ENCODE data around the gene EP400. TPM values are rescaled to one million over a fixed set of nuclear protein-coding genes. Genes with fewer than 3 reads are reported as not detected.

Gene EP400
- polyA plus RNA-seq, 1 donor from 2014 or later = 11.1 TPM

- Mint-ChIP-seq H3K4me3 (peak overlapping the region; percentile 65 to 86 (median 76)), H3K27ac (peak overlapping the region; percentile 63 to 87 (median 65)), H3K9me3 (no peaks in the 10 kb centered on the region), H3K4me1 (peaks cover 25 to 42% (median 33%) of the 10 kb centered on the region in 3 donors), H3K27me3 (no peaks in the 10 kb centered on the region), H3K36me3 (peaks cover 11% of the 10 kb centered on the region)
Measured at GRCh38 chr12:132065609-132066344, 116.0 kb downstream of the EP400 start.

GRCh38 chr12:132066345-132066685 is 116.6 kb downstream of the EP400 start:
- Mint-ChIP-seq H3K36me3 (peaks cover 8% of the 10 kb centered on the region), H3K4me3 (peak overlapping the region; percentile 65 to 86 (median 76)), H3K4me1 (peaks cover 30 to 48% (median 37%) of the 10 kb centered on the region in 3 donors), H3K27me3 (no peaks in the 10 kb centered on the region), H3K27ac (peak overlapping the region; percentile 60 to 87 (median 65)), H3K9me3 (no peaks in the 10 kb centered on the region)

- Mint-ChIP-seq H3K27ac (peak overlapping the region; percentile 60 to 87 (median 65)), H3K9me3 (no peaks in the 10 kb centered on the region), H3K27me3 (no peaks in the 10 kb centered on the region), H3K4me3 (peak overlapping the region in 3 of 4 donors; percentile 65 to 86 (median 70)), H3K36me3 (peaks cover 8% of the 10 kb centered on the region), H3K4me1 (peaks cover 32 to 52% (median 41%) of the 10 kb centered on the region in 3 donors)
Measured at GRCh38 chr12:132066749-132067148, 117.0 kb downstream of the EP400 start.

GRCh38 chr12:132067182-132067581 is 117.4 kb downstream of the EP400 start:
- no peaks in the 10 kb centered on the region for H3K9me3 Mint-ChIP-seq
- no peaks in the 10 kb centered on the region for H3K27me3 Mint-ChIP-seq
- H3K27ac Mint-ChIP-seq = peak overlapping the region in 2 of 3 donors; percentile 65 to 76
- H3K4me3 Mint-ChIP-seq = peak overlapping the region in 1 of 4 donors; percentile 53
- peaks cover 34 to 56% (median 43%) of the 10 kb centered on the region in 3 donors for H3K4me1 Mint-ChIP-seq
- peaks cover 8% of the 10 kb centered on the region for H3K36me3 Mint-ChIP-seq

- no peak overlapping the region for H3K27ac Mint-ChIP-seq
- peaks cover 3% of the 10 kb centered on the region for H3K36me3 Mint-ChIP-seq
- no peak overlapping the region for H3K4me3 Mint-ChIP-seq
- H3K27me3 Mint-ChIP-seq = no peaks in the 10 kb centered on the region
- no peaks in the 10 kb centered on the region for H3K9me3 Mint-ChIP-seq
- H3K4me1 Mint-ChIP-seq = peaks cover 42 to 65% (median 52%) of the 10 kb centered on the region in 3 donors
Measured at GRCh38 chr12:132068250-132068649, 118.5 kb downstream of the EP400 start.

- Mint-ChIP-seq H3K4me1 (peaks cover 42 to 66% (median 58%) of the 10 kb centered on the region in 3 donors), H3K9me3 (no peaks in the 10 kb centered on the region)
Measured at GRCh38 chr12:132069336-132069985, 119.7 kb downstream of the EP400 start.

GRCh38 chr12:132070298-132070697 is 120.6 kb downstream of the EP400 start:
- H3K9me3 Mint-ChIP-seq = no peaks in the 10 kb centered on the region
- peaks cover 38 to 65% (median 53%) of the 10 kb centered on the region in 3 donors for H3K4me1 Mint-ChIP-seq
- H3K27me3 Mint-ChIP-seq = no peaks in the 10 kb centered on the region
- peak overlapping the region; percentile 74 to 95 (median 91) for H3K27ac Mint-ChIP-seq
- peak overlapping the region; percentile 82 to 94 (median 88) for H3K4me3 Mint-ChIP-seq
- peaks cover 3% of the 10 kb centered on the region for H3K36me3 Mint-ChIP-seq

More at GRCh38 chr12:132069336-132069985, 119.7 kb downstream of the EP400 start:
- Mint-ChIP-seq H3K4me3 (peak overlapping the region in 2 of 4 donors; percentile 29 to 92), H3K36me3 (peaks cover 3% of the 10 kb centered on the region), H3K27ac (peak overlapping the region in 2 of 3 donors; percentile 71 to 95), H3K27me3 (no peaks in the 10 kb centered on the region)

GRCh38 chr12:132071040-132071810 is 121.5 kb downstream of the EP400 start:
- Mint-ChIP-seq H3K4me3 (peak overlapping the region; percentile 82 to 94 (median 88)), H3K27me3 (no peaks in the 10 kb centered on the region), H3K4me1 (peaks cover 29 to 56% (median 47%) of the 10 kb centered on the region in 3 donors)

GRCh38 chr12:132071830-132072384 is 122.2 kb downstream of the EP400 start:
- Mint-ChIP-seq H3K27ac (peak overlapping the region; percentile 77 to 91 (median 82)), H3K9me3 (no peaks in the 10 kb centered on the region), H3K36me3 (peaks cover 6% of the 10 kb centered on the region), H3K4me1 (peaks cover 26 to 50% (median 43%) of the 10 kb centered on the region in 3 donors), H3K4me3 (peak overlapping the region; percentile 82 to 94 (median 88)), H3K27me3 (no peaks in the 10 kb centered on the region)

More at GRCh38 chr12:132071040-132071810, 121.5 kb downstream of the EP400 start:
- H3K9me3 Mint-ChIP-seq = no peaks in the 10 kb centered on the region
- peak overlapping the region; percentile 74 to 91 (median 82) for H3K27ac Mint-ChIP-seq
- peaks cover 6% of the 10 kb centered on the region for H3K36me3 Mint-ChIP-seq

- peak overlapping the region in 2 of 3 donors; percentile 84 for H3K27ac Mint-ChIP-seq
- peaks cover 5% of the 10 kb centered on the region for H3K36me3 Mint-ChIP-seq
- peak overlapping the region in 3 of 4 donors; percentile 17 to 77 (median 21) for H3K4me3 Mint-ChIP-seq
Measured at GRCh38 chr12:132074216-132074615, 124.5 kb downstream of the EP400 start.

GRCh38 chr12:132075026-132075713 is 125.4 kb downstream of the EP400 start:
- no peaks in the 10 kb centered on the region for H3K9me3 Mint-ChIP-seq
- peak overlapping the region in 1 of 3 donors; percentile 39 for H3K27ac Mint-ChIP-seq
- peak overlapping the region in 2 of 4 donors; percentile 19 to 77 for H3K4me3 Mint-ChIP-seq
- peaks cover 22 to 36% (median 33%) of the 10 kb centered on the region in 3 donors for H3K4me1 Mint-ChIP-seq
- peaks cover 5% of the 10 kb centered on the region for H3K36me3 Mint-ChIP-seq
- H3K27me3 Mint-ChIP-seq = no peaks in the 10 kb centered on the region

More at GRCh38 chr12:132074216-132074615, 124.5 kb downstream of the EP400 start:
- Mint-ChIP-seq H3K27me3 (no peaks in the 10 kb centered on the region), H3K4me1 (peaks cover 26 to 42% (median 39%) of the 10 kb centered on the region in 3 donors), H3K9me3 (no peaks in the 10 kb centered on the region)

- peaks cover 5% of the 10 kb centered on the region for H3K36me3 Mint-ChIP-seq
- H3K4me3 Mint-ChIP-seq = peak overlapping the region in 1 of 4 donors; percentile 19
- H3K4me1 Mint-ChIP-seq = peaks cover 15 to 35% (median 26%) of the 10 kb centered on the region in 3 donors
- no peaks in the 10 kb centered on the region for H3K27me3 Mint-ChIP-seq
- peak overlapping the region in 1 of 3 donors; percentile 39 for H3K27ac Mint-ChIP-seq
- no peaks in the 10 kb centered on the region for H3K9me3 Mint-ChIP-seq
Measured at GRCh38 chr12:132075714-132076553, 126.2 kb downstream of the EP400 start.

- peaks cover 10 to 29% (median 19%) of the 10 kb centered on the region in 3 donors for H3K4me1 Mint-ChIP-seq
- no peak overlapping the region for H3K27ac Mint-ChIP-seq
- H3K36me3 Mint-ChIP-seq = peaks cover 5% of the 10 kb centered on the region
- no peak overlapping the region for H3K4me3 Mint-ChIP-seq
- no peaks in the 10 kb centered on the region for H3K9me3 Mint-ChIP-seq
- no peaks in the 10 kb centered on the region for H3K27me3 Mint-ChIP-seq
Measured at GRCh38 chr12:132076711-132077110, 127.0 kb downstream of the EP400 start.
